Stimulated activated naive CD4-positive, alpha-beta T cell treated with Interleukin-2 at 50 U/mL for 16 hours (primary cell): ENCODE results near the gene GNAZ.

ENCODE experiments used
- DNase-seq: peaks from one replicate; lab custom pipeline; 2025; lab: John Stamatoyannopoulos, UW

The GNAZ gene

DNA sequence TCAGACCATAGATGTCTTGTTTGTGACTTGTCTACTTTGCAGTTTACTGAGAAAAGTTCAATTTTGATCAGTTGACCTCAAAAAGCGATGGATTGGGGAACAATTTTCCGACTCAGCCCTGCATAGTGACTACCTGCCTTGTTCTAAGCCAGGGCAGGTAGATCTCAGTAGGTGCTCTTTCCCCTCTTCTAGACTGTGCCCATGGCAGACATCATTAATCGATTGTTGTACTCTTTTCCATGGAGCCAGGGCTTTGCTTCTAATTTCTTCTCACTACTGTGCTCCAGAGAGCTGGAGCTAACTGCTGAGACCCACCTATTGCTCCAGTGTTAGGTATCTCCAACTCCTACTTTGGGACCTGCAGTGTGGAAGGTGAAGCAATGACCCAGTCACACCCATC, 84.8 kb downstream of the GNAZ start:
- no peak for DNase-seq

GRCh38 chr22:23155831-23156230, 85.5 kb downstream of the GNAZ start:
- DNase-seq = no peak

- DNase-seq = no peak
Measured at GRCh38 chr22:23156286-23156685, 86.0 kb downstream of the GNAZ start.

GRCh38 chr22:23157560-23158515, 87.5 kb downstream of the GNAZ start:
- no peak for DNase-seq

GRCh38 chr22:23158516-23159290, 88.4 kb downstream of the GNAZ start:
- DNase-seq = no peak

GRCh38 chr22:23159291-23159630, 88.9 kb downstream of the GNAZ start:
- DNase-seq = no peak

GRCh38 chr22:23161029-23161428, 90.7 kb downstream of the GNAZ start:
- no peak for DNase-seq

DNA sequence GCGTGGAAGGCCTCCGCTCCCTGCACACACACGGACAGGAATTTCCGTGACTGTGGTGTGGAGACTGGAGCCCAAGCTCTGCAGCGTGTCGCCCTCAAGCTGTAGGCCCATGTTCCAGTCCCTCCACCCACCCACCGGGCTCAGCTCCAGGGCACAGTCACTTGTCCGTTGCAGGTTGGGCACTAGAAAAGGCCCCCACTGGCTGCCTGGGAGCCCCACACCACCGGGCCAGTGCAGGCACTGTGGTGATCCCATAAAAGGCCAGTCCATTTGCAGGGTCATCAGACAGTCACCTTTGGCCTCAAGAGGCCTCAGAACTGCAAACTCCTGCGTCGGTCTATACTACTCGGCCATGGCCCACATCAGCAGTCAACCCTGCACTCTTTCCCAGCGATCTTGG, 91.3 kb downstream of the GNAZ start:
- DNase-seq = no peak

DNA sequence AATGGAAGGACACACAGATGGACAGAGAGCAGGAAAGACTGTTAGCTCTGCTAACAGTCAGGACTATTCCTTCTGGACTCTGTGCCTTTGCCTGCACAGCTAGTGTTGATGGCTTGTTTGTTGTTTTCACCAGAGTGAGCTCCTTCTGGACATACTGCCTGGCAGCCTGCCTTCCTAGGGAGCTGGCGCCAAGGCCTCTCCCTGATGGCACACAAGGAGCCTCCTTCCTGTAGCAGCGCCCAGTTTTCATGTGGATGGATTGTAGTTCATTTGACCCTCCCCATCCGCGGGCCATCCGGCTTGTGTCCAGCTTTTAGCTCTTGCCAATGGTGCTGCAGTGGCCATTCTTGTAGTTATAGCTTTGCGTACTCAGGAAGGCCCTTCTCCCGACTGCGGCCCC, 93.3 kb downstream of the GNAZ start:
- no peak for DNase-seq

DNA sequence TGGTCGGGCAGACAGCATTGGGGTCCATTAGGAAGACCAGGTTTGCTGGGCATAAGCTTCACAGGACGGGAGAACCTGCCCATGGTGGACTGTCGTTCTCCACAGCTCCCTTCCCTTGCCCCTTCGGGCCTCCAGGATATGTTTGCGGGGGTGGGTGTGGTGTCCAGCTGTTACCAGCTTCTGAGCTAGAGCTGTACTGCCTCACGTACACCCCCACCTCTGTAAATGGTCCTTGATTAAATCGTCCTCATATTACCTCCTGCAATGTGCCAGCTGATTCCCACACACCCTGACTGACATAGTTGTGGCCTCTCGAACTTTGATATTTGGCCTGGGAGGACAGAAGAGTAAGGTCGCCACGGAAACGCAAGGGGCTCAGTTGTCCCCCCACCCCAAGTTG, 93.8 kb downstream of the GNAZ start:
- DNase-seq = no peak

GRCh38 chr22:23166042-23166831, 95.9 kb downstream of the GNAZ start:
- no peak for DNase-seq

DNA sequence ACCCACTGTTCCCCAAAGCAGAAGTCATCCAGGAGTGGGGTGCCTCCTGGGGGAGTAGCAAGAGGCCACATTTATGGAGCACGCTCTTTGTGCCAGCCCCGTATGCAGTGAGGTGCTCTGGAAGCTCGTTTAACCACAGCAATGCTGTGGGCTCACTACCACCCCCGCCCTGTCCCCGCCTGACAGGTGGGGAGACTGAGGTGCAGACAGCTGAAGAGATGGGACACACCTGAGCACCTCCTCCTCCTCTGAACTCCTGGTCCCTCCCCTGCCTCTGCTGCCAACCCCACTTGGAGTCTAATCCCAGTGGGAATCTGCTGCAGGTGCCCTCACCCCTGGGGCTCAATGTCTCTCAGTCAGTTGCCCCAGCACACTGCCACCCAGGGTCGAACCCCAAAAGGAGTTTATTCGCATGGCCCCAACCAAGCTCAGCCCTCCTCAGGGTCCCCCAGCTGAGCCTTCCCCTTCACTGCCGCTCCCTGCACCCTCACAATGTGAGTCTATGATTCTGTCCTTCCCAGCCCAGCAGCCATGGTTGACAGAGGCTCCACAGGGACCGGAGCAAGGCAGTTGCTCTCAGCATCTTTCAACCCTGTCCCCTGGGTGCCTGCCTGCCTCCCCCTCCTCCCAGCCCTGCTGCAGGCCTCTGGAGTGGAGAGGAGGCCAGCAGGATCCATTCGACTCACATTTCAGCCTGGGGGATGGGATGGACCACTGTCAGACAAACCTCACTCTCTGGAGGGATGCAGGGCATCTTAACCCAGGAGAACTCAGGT, 96.7 kb downstream of the GNAZ start:
- no peak for DNase-seq

GRCh38 chr22:23168391-23169042, 98.2 kb downstream of the GNAZ start:
- DNase-seq = no peak

DNA sequence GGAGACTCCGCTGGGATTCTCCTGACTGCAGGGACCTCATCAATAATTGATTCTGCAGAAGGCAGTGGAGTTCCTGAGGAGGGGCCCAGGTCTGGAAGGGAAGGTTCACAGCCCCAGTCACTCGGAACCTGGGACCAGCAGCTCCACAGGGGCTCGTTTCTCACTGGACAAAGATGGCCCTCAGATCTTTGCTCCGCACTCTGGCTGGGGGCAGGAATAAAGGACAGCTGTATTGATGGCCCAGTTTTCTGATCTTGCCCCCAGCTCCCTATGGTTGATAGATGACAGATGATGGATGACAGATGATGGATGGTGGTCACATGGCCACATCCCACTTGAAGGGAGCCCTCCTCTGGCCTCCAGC, 98.7 kb downstream of the GNAZ start:
- DNase-seq = no peak
